ENCODE results near the gene ARMH4. TPM values are rescaled to one million over a fixed set of nuclear protein-coding genes. Genes with fewer than 3 reads are reported as not detected.

The ARMH4 gene
- polyA plus RNA-seq (2012; ENCODE audit: low read depth, missing spikeins) = not detected

DNA sequence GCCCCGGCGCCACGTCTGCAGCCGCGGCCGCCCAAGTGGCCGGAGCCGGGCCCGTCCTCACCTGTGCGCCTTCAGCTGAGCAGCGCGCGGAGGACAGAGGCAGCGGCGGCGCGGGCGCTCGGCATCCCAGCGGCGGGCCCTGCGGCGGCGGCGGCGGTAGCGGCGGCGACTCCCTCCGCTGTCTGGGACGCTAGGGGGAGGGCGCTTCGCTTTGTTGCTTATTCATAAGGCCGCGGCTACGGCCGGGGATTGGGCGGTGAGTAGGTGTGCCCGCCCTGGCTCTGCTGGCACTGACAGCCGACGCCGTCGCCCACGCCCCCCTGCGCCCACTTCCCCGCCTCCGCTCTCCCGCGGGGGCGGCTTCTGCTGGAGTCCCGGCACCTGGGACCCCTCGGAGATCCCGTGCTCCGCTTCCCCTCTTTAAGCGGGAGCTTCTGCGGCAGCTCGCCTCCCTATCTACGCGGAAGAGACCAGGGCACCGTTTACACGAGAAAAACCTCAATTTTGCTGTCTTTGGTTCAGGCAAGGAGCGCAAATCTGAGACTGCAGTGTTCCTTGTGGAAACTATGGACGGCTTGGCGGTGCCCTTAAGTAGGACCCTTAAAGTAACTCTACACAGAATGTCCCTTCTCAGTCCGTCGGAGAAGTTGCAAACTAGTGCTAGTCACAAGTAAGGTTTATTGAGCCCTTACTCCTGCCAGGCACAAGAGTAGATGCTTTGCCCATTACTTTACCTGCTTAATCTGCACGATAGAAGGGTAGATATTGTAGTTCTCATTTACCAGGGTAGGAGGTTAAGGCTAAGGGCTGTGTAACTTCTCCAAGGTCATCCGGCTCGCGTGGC, at the start of gene ARMH4:
TSS of gene ARMH4 (minus strand) at position 200 of the 844 bp plus-strand sequence. CDS start 12,855 bp downstream, outside the sequence.
- FAIRE-seq (peak; percentile 86), DNase-seq (ENCODE audit: insufficient read length, low spot score) (peak; percentile 64)
- TF ChIP-seq POLR2AphosphoS5 (IDR thresholded peaks at IDR 0.05; ENCODE audit: low read depth, low read length) (no peak), SPI1 (IDR thresholded peaks at IDR 0.05; ENCODE audit: low read depth, low read length) (no peak), TAF1 (IDR thresholded peaks at IDR 0.05; ENCODE audit: low read depth, low read length) (no peak), POLR2A (IDR thresholded peaks at IDR 0.05; ENCODE audit: low read depth, low read length) (no peak), POU2F2 (IDR thresholded peaks at IDR 0.05; ENCODE audit: low read depth, low read length) (no peak), PAX5 (IDR thresholded peaks at IDR 0.05; ENCODE audit: insufficient read depth, low read length, severe bottlenecking) (no peak)

GRCh38 chr14:58200846-58201245, 48.8 kb upstream of the ARMH4 start:
- TF ChIP-seq SPI1 (IDR thresholded peaks at IDR 0.05; ENCODE audit: low read depth, low read length) (no peak), TAF1 (IDR thresholded peaks at IDR 0.05; ENCODE audit: low read depth, low read length) (no peak), PAX5 (IDR thresholded peaks at IDR 0.05; ENCODE audit: insufficient read depth, low read length, severe bottlenecking) (no peak), POLR2A (IDR thresholded peaks at IDR 0.05; ENCODE audit: low read depth, low read length) (no peak), POU2F2 (IDR thresholded peaks at IDR 0.05; ENCODE audit: low read depth, low read length) (no peak), POLR2AphosphoS5 (IDR thresholded peaks at IDR 0.05; ENCODE audit: low read depth, low read length) (no peak)
- FAIRE-seq (no peak), DNase-seq (ENCODE audit: insufficient read length, low spot score) (no peak)

- no peak for FAIRE-seq
- TF ChIP-seq SPI1 (IDR thresholded peaks at IDR 0.05; ENCODE audit: low read depth, low read length) (no peak), PAX5 (IDR thresholded peaks at IDR 0.05; ENCODE audit: insufficient read depth, low read length, severe bottlenecking) (no peak), POU2F2 (IDR thresholded peaks at IDR 0.05; ENCODE audit: low read depth, low read length) (no peak), POLR2AphosphoS5 (IDR thresholded peaks at IDR 0.05; ENCODE audit: low read depth, low read length) (no peak), TAF1 (IDR thresholded peaks at IDR 0.05; ENCODE audit: low read depth, low read length) (no peak), POLR2A (IDR thresholded peaks at IDR 0.05; ENCODE audit: low read depth, low read length) (no peak)
- DNase-seq (ENCODE audit: insufficient read length, low spot score) = no peak
Observed at GRCh38 chr14:58200480-58200841, 48.4 kb upstream of the ARMH4 start.

DNA sequence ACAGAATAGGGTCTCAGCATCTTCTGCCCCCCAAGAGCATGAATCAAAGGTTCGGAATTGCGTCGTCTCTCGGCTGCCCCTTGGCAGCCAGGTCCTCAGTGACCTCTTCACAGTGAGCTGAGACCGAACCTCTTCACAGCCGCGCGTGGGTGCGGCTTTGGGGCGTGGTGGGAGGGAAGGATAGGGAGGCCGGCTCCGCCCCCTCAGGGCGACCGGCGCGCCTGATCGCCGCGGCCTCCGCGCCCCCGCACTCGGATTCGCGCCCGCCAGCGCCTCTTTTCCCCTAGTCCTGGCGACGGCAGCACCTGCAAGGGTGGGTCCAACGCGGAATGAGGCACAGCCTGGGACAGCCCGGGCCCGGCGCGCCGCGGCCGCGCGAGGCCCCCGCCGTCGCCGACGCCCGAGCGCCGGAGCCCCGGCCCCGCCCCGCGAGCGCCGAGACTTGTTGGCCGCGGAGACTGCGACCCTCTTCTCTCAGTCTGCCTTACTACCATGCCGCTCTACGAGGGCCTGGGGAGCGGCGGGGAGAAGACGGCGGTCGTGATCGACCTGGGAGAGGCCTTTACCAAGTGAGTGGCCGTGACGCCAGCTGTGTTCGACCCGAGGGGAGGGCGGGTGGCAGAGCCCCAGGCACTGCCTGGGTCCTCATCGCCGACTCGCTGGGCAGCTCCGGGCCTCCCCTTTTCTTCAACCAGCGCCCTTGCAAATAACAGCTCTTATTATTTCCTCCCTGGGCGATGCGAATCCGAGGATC, 47.9 kb upstream of the ARMH4 start, which contains the start of gene ACTR10:
TSS of gene ACTR10 (plus strand) at position 424 of the 754 bp plus-strand sequence. CDS start at position 493, 69 bp downstream.
- DNase-seq (ENCODE audit: insufficient read length, low spot score) (peak; percentile 76), FAIRE-seq (peak; percentile 93)
- TF ChIP-seq SPI1 (IDR thresholded peaks at IDR 0.05; ENCODE audit: low read depth, low read length) (no peak), POLR2A (IDR thresholded peaks at IDR 0.05; ENCODE audit: low read depth, low read length) (peak; percentile 76), TAF1 (IDR thresholded peaks at IDR 0.05; ENCODE audit: low read depth, low read length) (peak; percentile 66), POU2F2 (IDR thresholded peaks at IDR 0.05; ENCODE audit: low read depth, low read length) (no peak), PAX5 (IDR thresholded peaks at IDR 0.05; ENCODE audit: insufficient read depth, low read length, severe bottlenecking) (no peak), POLR2AphosphoS5 (IDR thresholded peaks at IDR 0.05; ENCODE audit: low read depth, low read length) (peak; percentile 73)

DNA sequence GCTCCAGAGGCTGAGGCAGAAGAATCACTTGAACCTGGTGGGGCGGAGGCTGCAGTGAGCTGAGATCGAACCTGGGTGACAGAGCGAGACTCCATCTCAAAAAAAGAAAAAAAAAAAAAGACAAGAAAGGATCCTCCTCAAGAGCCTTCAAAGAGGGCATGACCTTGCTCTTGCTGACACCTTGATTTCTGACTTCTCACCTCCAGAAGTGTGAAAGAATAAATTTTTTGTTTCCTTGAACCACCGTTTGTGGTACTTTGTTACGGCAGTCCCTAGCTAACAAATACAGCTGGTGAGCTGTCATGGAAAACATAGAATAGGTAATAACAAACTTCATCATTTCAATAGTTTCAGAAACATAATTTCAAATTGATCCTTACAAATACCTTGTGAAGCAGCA, 46.1 kb upstream of the ARMH4 start:
- TF ChIP-seq PAX5 (IDR thresholded peaks at IDR 0.05; ENCODE audit: insufficient read depth, low read length, severe bottlenecking) (no peak), SPI1 (IDR thresholded peaks at IDR 0.05; ENCODE audit: low read depth, low read length) (no peak), TAF1 (IDR thresholded peaks at IDR 0.05; ENCODE audit: low read depth, low read length) (no peak), POU2F2 (IDR thresholded peaks at IDR 0.05; ENCODE audit: low read depth, low read length) (no peak), POLR2A (IDR thresholded peaks at IDR 0.05; ENCODE audit: low read depth, low read length) (no peak), POLR2AphosphoS5 (IDR thresholded peaks at IDR 0.05; ENCODE audit: low read depth, low read length) (no peak)
- DNase-seq (ENCODE audit: insufficient read length, low spot score) (no peak), FAIRE-seq (no peak)

DNA sequence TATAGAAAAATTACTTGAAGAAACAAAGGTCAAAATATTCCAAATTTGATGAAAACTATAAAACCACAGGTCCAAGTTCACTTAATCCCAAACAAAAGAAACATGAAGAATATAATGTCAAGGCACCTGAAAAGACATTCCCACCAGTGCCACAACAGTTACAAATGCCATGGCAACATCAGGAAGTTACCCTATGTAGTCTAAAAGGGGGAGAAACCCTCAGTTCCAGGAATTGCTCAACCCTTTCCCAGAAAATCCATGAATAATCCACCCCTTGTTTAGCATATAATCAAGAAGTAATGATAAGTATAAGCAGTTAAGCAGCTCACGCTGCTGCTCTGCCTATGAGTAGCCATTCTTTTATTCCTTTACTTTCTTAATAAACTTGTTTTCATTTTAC, 44.2 kb upstream of the ARMH4 start:
- no peak for DNase-seq (ENCODE audit: insufficient read length, low spot score)
- no peak for TF ChIP-seq POLR2AphosphoS5 (IDR thresholded peaks at IDR 0.05; ENCODE audit: low read depth, low read length)
- no peak for TF ChIP-seq POLR2A (IDR thresholded peaks at IDR 0.05; ENCODE audit: low read depth, low read length)
- no peak for TF ChIP-seq POU2F2 (IDR thresholded peaks at IDR 0.05; ENCODE audit: low read depth, low read length)
- TF ChIP-seq TAF1 (IDR thresholded peaks at IDR 0.05; ENCODE audit: low read depth, low read length) = no peak
- no peak for TF ChIP-seq SPI1 (IDR thresholded peaks at IDR 0.05; ENCODE audit: low read depth, low read length)
- TF ChIP-seq PAX5 (IDR thresholded peaks at IDR 0.05; ENCODE audit: insufficient read depth, low read length, severe bottlenecking) = no peak
- no peak for FAIRE-seq

DNA sequence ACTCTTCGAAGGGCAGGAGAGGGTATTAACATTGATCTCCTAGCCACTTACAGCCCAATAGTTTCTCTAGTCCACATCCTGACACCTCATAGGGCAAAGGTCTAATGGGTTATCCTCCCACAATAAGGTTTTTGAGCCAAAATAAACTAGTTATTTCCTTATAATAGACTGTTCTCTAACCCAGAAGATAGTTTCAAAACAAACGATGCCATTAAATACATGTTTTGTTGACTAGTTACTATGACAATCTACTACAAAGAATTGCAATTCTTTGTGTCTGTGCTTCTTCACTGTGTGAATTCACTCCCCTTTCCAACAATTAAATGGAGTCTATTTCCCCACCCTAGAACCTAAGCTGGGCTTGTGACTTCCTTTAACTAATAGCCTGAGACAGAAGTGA, 41.5 kb upstream of the ARMH4 start:
- DNase-seq (ENCODE audit: insufficient read length, low spot score) = no peak
- TF ChIP-seq POU2F2 (IDR thresholded peaks at IDR 0.05; ENCODE audit: low read depth, low read length) = no peak
- TF ChIP-seq TAF1 (IDR thresholded peaks at IDR 0.05; ENCODE audit: low read depth, low read length) = no peak
- no peak for TF ChIP-seq POLR2A (IDR thresholded peaks at IDR 0.05; ENCODE audit: low read depth, low read length)
- TF ChIP-seq SPI1 (IDR thresholded peaks at IDR 0.05; ENCODE audit: low read depth, low read length) = no peak
- TF ChIP-seq POLR2AphosphoS5 (IDR thresholded peaks at IDR 0.05; ENCODE audit: low read depth, low read length) = no peak
- no peak for TF ChIP-seq PAX5 (IDR thresholded peaks at IDR 0.05; ENCODE audit: insufficient read depth, low read length, severe bottlenecking)
- no peak for FAIRE-seq

- FAIRE-seq = no peak
- DNase-seq (ENCODE audit: insufficient read length, low spot score) = no peak
Observed at GRCh38 chr14:58191763-58192601, 40.0 kb upstream of the ARMH4 start.

More at GRCh38 chr14:58191763-58192601, 40.0 kb upstream of the ARMH4 start:
- TF ChIP-seq PAX5 (IDR thresholded peaks at IDR 0.05; ENCODE audit: insufficient read depth, low read length, severe bottlenecking) (no peak), POLR2A (IDR thresholded peaks at IDR 0.05; ENCODE audit: low read depth, low read length) (no peak), TAF1 (IDR thresholded peaks at IDR 0.05; ENCODE audit: low read depth, low read length) (no peak), SPI1 (IDR thresholded peaks at IDR 0.05; ENCODE audit: low read depth, low read length) (no peak)
